ENCODE data around the gene JUN. TPM values are rescaled to one million over a fixed set of nuclear protein-coding genes. Genes with fewer than 3 reads are reported as not detected.

JUN gene
- total RNA-seq, 1 experiment from 2014 or later = 14.2 TPM

- no peaks in the 10 kb centered on the region; the same call in 1 of the 2 replicates for H3K4me1 ChIP-seq (ENCODE audit: insufficient read depth, low read length)
- no peak overlapping the region for H3K9ac ChIP-seq (ENCODE audit: extremely low read depth, insufficient read length, low read length)
- H2BK120ac ChIP-seq (ENCODE audit: low read depth, low read length, poor library complexity, severe bottlenecking) = no peak overlapping the region
- no peak overlapping the region for H4K91ac ChIP-seq (ENCODE audit: insufficient read length, low read depth, low read length)
- peaks cover 5 to 14% of the 10 kb centered on the region in 2 experiments for H3K4me1 Mint-ChIP-seq
- H2BK20ac ChIP-seq (ENCODE audit: low read depth, low read length, poor library complexity, severe bottlenecking) = no peak overlapping the region
- no peak overlapping the region for H3K18ac ChIP-seq (ENCODE audit: insufficient read length, low read depth, low read length)
- H3K79me2 ChIP-seq (ENCODE audit: insufficient read depth, low read length) = no peaks in the 10 kb centered on the region
- no peak overlapping the region for H4K5ac ChIP-seq (ENCODE audit: insufficient read length, low read depth, low read length)
- H4K20me1 ChIP-seq (ENCODE audit: control insufficient read depth, insufficient read depth, insufficient read length) = no peaks in the 10 kb centered on the region
- H3K9me3 Mint-ChIP-seq = peaks cover 0 to 3% of the 10 kb centered on the region in 2 experiments; a peak in 2 of 5 replicates
- H2BK12ac ChIP-seq (ENCODE audit: insufficient read length, low read depth, low read length) = no peak overlapping the region
- no peak overlapping the region for H3K14ac ChIP-seq (ENCODE audit: insufficient read depth, low read length)
- H3K56ac ChIP-seq (ENCODE audit: insufficient read length, low read depth, low read length) = no peak overlapping the region
- H3K27me3 Mint-ChIP-seq (ENCODE audit: low read depth) = peaks cover 5% of the 10 kb centered on the region
- no peak overlapping the region for H3K27ac ChIP-seq (ENCODE audit: insufficient read length, low read depth, low read length)
- H3K9me3 ChIP-seq (ENCODE audit: control insufficient read depth, low read depth, low read length) = no peaks in the 10 kb centered on the region
- no peak overlapping the region for H3K23ac ChIP-seq (ENCODE audit: insufficient read length, low read depth, low read length)
- H2AK5ac ChIP-seq (ENCODE audit: insufficient read length, low read length) = no peak overlapping the region
- WGBS (ENCODE audit: extremely low coverage, insufficient read length, low lambda C conversion rate) = no CpG with 5 or more reads among the region's 4 CpGs
- H2AFZ ChIP-seq (ENCODE audit: low read length) = no peak overlapping the region
- H3K23me2 ChIP-seq (ENCODE audit: insufficient read length, low read depth, low read length, poor library complexity, severe bottlenecking) = no peaks in the 10 kb centered on the region
- H3K36me3 Mint-ChIP-seq (ENCODE audit: insufficient read depth in 1 of 3, low read depth in 3 of 3) = no peaks in the 10 kb centered on the region; a peak in 2 of 7 replicates
- no peak overlapping the region for H2BK15ac ChIP-seq (ENCODE audit: low read depth, low read length)
- H3K4ac ChIP-seq (ENCODE audit: low read depth, low read length) = no peak overlapping the region
- H3K27me3 ChIP-seq (ENCODE audit: insufficient read depth, low read length) = no peaks in the 10 kb centered on the region
- no peak overlapping the region for H3T11ph ChIP-seq (ENCODE audit: low read length)
- TF ChIP-seq CTCF (conservative IDR thresholded peaks at IDR 0.05) = no peak
- no peak overlapping the region for H3K4me3 Mint-ChIP-seq
- no peaks in the 10 kb centered on the region for H3K79me1 ChIP-seq (ENCODE audit: insufficient read depth, low read depth, low read length, poor library complexity, severe bottlenecking)
- H2BK5ac ChIP-seq (ENCODE audit: insufficient read length, low read length) = no peak overlapping the region
- no peak overlapping the region for H3K4me2 ChIP-seq (ENCODE audit: insufficient read depth, insufficient read length, low read length)
- H4K8ac ChIP-seq (replicated peaks; ENCODE audit: insufficient read length, low read depth, low read length) = no peak overlapping the region
- no peak for DNase-seq
- H3K27ac Mint-ChIP-seq = no peak overlapping the region
These were observed 37.5 kb upstream of the JUN start for GRCh38 chr1:58821309-58821708.

Measured in H9 (cell line).